DOHH2 (cell line): ENCODE measurements around the gene DLGAP3.

Experiments used
- H3F3A ChIP-seq: fragments of 200-600 bp; sonication (generic), shearing (Covaris generic); 2 replicates; pipeline ENCODE4 v1.6.0; 2016; ENCODE audit warnings: antibody characterized with exemption, mild to moderate bottlenecking; ENCODE audit not compliant: control insufficient read depth, insufficient read depth
- H3K27ac ChIP-seq: fragments of 200-600 bp; sonication (generic); 2 replicates; pipeline ENCODE4 v1.5.1; 2014; ENCODE audit warnings: low read depth, mild to moderate bottlenecking, low read length, moderate library complexity
- H3K27me3 ChIP-seq: fragments of 200-600 bp; sonication (generic); 2 replicates; pipeline ENCODE4 v1.6.1; 2014; ENCODE audit warnings: mild to moderate bottlenecking, low read length, mixed read lengths; ENCODE audit not compliant: control insufficient read depth
- H3K36me3 ChIP-seq: fragments of 200-600 bp; sonication (generic); 2 replicates; pipeline ENCODE4 v1.6.1; 2014; ENCODE audit warnings: mild to moderate bottlenecking, low read length, moderate library complexity, mixed read lengths; ENCODE audit not compliant: control insufficient read depth
- H3K4me1 ChIP-seq: fragments of 200-600 bp; sonication (generic); 2 replicates; pipeline ENCODE4 v1.6.1; 2014; ENCODE audit warnings: mild to moderate bottlenecking, low read length, mixed read lengths; ENCODE audit not compliant: control insufficient read depth
- H3K4me2 ChIP-seq: fragments of 200-600 bp; sonication (generic); 2 replicates; pipeline ENCODE4 v1.6.0; 2014; ENCODE audit warnings: mild to moderate bottlenecking, low read length, moderate library complexity
- H3K4me3 ChIP-seq: fragments of 200-600 bp; sonication (generic); 2 replicates; pipeline ENCODE4 v1.5.1; 2014; ENCODE audit warnings: mild to moderate bottlenecking, low read length, mixed read lengths
- H3K79me2 ChIP-seq: fragments of 200-600 bp; sonication (generic); 2 replicates; pipeline ENCODE4 v1.6.1; 2014; ENCODE audit warnings: mild to moderate bottlenecking, low read length, mixed read lengths; ENCODE audit not compliant: control insufficient read depth
- H3K9me2 ChIP-seq: fragments of 200-600 bp; sonication (generic); replicated peaks from 2 replicates; pipeline ENCODE4 v1.6.1; 2014; ENCODE audit warnings: mild to moderate bottlenecking, low read length, mixed read lengths; ENCODE audit not compliant: control insufficient read depth
- H3K9me3 ChIP-seq: fragments of 200-600 bp; sonication (generic); 2 replicates; pipeline ENCODE4 v1.6.1; 2014; ENCODE audit warnings: antibody characterized with exemption, low read length, mixed read lengths; ENCODE audit not compliant: control insufficient read depth, insufficient read depth
- H4K20me1 ChIP-seq: fragments of 200-600 bp; sonication (generic); 2 replicates; pipeline ENCODE4 v1.6.0; 2014; ENCODE audit warnings: low read depth, mild to moderate bottlenecking, antibody characterized with exemption, low read length, moderate library complexity; ENCODE audit not compliant: control insufficient read depth, insufficient read depth
- EZH2phosphoT487 ChIP-seq: fragments of 200-600 bp; sonication (generic); IDR thresholded peaks from 2 replicates; pipeline ENCODE4 v1.6.1; 2017; ENCODE audit warnings: borderline replicate concordance, mild to moderate bottlenecking, antibody characterized with exemption, low read length, moderate library complexity, mixed read lengths
- TF ChIP-seq, protein P1 (sequence below): fragments of 200-600 bp; sonication (generic); IDR thresholded peaks from one replicate; pipeline ENCODE4 v1.5.1; 2014; ENCODE audit warnings: antibody characterized with exemption, mild to moderate bottlenecking, low read depth, low read length; ENCODE audit not compliant: poor library complexity, severe bottlenecking

DLGAP3 gene

DNA sequence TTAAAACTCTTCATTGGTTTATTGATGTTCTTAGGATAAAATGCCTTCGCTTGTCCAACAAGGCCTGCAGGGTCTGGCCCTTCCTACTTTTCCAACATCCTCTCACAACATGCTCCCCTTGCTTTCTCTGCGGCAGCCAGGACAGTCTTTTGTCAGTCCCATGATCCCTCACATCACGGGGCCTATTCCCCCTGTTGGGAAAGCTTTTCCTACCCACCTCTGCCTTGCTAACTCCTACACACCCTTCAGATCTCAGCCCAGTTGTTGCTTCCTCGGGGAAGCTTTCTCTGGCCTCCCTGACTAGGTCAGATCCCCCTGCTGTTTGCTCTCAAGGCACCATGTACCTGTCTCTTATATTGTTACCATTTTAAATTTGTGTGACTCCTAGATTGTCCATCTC, 19.0 kb downstream of the DLGAP3 start:
- no peak overlapping the region for H3K4me3 ChIP-seq
- H3K27me3 ChIP-seq = no peaks in the 10 kb centered on the region; the same call in 1 of the 2 replicates
- no peaks in the 10 kb centered on the region for H3K36me3 ChIP-seq
- H3K79me2 ChIP-seq = no peaks in the 10 kb centered on the region
- H3K4me1 ChIP-seq = peaks cover 5% of the 10 kb centered on the region; the same call in 1 of the 2 replicates
- H3K27ac ChIP-seq = no peak overlapping the region
- no peaks in the 10 kb centered on the region for H3K9me2 ChIP-seq
- TF ChIP-seq, protein P1, sequence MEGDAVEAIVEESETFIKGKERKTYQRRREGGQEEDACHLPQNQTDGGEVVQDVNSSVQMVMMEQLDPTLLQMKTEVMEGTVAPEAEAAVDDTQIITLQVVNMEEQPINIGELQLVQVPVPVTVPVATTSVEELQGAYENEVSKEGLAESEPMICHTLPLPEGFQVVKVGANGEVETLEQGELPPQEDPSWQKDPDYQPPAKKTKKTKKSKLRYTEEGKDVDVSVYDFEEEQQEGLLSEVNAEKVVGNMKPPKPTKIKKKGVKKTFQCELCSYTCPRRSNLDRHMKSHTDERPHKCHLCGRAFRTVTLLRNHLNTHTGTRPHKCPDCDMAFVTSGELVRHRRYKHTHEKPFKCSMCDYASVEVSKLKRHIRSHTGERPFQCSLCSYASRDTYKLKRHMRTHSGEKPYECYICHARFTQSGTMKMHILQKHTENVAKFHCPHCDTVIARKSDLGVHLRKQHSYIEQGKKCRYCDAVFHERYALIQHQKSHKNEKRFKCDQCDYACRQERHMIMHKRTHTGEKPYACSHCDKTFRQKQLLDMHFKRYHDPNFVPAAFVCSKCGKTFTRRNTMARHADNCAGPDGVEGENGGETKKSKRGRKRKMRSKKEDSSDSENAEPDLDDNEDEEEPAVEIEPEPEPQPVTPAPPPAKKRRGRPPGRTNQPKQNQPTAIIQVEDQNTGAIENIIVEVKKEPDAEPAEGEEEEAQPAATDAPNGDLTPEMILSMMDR = no peak
- no peak for TF ChIP-seq EZH2phosphoT487
- no peaks in the 10 kb centered on the region for H3F3A ChIP-seq
- no peaks in the 10 kb centered on the region for H3K9me3 ChIP-seq
- H3K4me2 ChIP-seq = no peak overlapping the region
- H4K20me1 ChIP-seq = no peaks in the 10 kb centered on the region

DNA sequence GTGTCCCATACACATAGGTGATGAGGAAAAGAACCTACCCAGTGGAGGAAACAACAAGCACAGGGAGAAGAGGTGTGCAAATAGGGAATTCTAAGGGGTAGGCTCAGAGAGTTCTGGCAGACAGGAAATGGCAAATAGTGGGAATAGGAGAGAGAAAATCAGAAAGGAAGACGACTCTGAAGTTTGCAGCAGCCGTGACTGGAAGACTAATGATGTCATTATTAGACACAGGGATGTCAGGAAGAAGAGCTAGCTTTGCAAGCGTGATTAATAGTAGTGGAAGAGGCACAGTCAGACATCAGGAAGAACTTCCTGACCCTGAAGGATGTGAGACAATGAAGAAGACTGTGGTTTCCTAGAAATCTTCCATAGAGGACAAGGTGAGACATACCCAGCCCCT, 21.1 kb downstream of the DLGAP3 start:
- Histone ChIP-seq H3K4me3 (no peak overlapping the region), H3F3A (no peaks in the 10 kb centered on the region), H3K9me2 (no peaks in the 10 kb centered on the region), H3K4me2 (no peak overlapping the region), H3K9me3 (no peaks in the 10 kb centered on the region), H3K79me2 (no peaks in the 10 kb centered on the region), H4K20me1 (no peaks in the 10 kb centered on the region), H3K36me3 (no peaks in the 10 kb centered on the region), H3K27ac (no peak overlapping the region), H3K27me3 (no peaks in the 10 kb centered on the region; the same call in 1 of the 2 replicates), H3K4me1 (peaks cover 5% of the 10 kb centered on the region; the same call in 1 of the 2 replicates)
- TF ChIP-seq EZH2phosphoT487 = no peak
- TF ChIP-seq, protein P1 = no peak

DNA sequence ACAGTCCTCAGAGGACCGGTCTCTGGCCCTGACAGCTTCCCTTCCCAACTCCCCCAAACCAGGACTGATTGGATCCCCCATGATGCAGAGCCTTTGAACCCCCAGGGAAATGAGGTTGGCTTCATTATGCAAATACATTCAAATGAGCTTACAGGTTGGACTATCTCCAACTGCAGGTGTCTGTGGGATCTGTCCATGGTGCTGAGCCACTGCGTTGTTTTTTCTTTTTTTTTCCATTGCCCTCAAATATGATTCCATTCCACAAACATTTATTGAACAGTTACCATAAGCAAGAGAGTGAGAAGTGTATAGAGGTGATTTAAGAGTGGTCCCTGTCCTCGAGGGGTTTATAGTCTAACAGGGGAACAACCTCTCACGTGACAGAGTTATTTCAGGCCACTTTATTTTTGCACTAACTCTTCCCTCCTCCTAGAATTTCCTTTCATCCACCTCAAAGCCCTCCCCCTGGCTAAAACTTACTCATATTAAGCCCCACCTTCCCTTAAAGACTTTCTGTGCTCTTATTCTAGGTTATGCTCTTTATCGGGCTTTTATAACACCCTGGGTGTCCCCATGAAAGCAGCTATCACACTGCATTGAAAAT, 21.9 kb downstream of the DLGAP3 start:
- Histone ChIP-seq H3K79me2 (no peaks in the 10 kb centered on the region), H3K4me2 (no peak overlapping the region)

More for the DNA sequence above, 21.9 kb downstream of the DLGAP3 start:
- Histone ChIP-seq H3K36me3 (no peaks in the 10 kb centered on the region), H3K4me3 (no peak overlapping the region), H4K20me1 (no peaks in the 10 kb centered on the region), H3K27ac (no peak overlapping the region), H3K4me1 (peaks cover 5% of the 10 kb centered on the region; the same call in 1 of the 2 replicates), H3K9me2 (no peaks in the 10 kb centered on the region), H3K27me3 (peaks cover under 1% of the 10 kb centered on the region; the same call in 1 of the 2 replicates), H3F3A (no peaks in the 10 kb centered on the region), H3K9me3 (no peaks in the 10 kb centered on the region)
- TF ChIP-seq EZH2phosphoT487 = no peak
- TF ChIP-seq, protein P1 = no peak
